Activated CD4-positive, alpha-beta T cell treated with anti-CD3 and anti-CD28 coated beads, Interleukin-2, amount 50 U/mL, for 24 hours (primary cell): ENCODE data around the gene ADGRD1.

Experiments used
- DNase-seq, 2 donors: peaks; one replicate each; pipeline ENCODE4 v3.0.0-alpha.2; 2020; ENCODE audit warnings: low read depth in 1 of 2, low spot score in 1 of 2

ADGRD1 gene

DNA sequence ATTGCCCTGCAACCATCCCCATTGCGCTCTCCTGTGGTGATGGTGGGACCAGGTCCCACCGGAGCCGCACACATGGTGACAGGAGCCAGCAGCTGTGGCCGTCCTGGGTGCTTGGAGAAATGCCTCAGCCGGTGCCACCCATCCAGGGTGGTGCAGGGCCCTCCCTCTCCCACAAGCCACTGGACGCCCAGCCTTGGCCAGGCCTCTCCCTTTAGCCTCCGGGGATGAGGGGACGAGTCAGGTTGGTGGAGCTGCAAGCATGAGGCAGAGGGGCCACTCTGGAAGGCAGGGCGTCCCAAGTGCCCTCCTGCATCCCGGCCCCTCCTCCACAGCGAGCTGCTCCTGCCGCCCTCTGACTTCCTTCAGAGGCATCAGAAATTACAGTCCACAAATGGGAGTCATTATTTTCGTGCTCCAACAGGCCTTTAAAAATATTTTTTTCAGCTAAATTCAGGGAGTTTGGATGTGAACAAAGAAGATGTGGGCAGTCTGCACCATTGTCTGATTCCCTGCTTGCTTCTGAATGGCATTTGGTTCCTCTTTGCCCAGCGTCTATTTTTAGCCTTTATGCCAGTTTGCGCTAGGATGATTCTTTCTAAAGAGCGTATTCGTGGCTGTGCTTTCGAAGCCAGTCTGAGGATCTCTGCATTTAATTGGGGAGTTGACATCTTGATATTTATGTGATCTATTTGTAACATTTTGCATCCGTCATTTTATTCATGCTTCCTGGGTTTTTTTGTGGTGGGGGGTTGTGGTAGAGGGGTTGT lies 189.4 kb downstream of the ADGRD1 start:
- DNase-seq, result no peak

DNA sequence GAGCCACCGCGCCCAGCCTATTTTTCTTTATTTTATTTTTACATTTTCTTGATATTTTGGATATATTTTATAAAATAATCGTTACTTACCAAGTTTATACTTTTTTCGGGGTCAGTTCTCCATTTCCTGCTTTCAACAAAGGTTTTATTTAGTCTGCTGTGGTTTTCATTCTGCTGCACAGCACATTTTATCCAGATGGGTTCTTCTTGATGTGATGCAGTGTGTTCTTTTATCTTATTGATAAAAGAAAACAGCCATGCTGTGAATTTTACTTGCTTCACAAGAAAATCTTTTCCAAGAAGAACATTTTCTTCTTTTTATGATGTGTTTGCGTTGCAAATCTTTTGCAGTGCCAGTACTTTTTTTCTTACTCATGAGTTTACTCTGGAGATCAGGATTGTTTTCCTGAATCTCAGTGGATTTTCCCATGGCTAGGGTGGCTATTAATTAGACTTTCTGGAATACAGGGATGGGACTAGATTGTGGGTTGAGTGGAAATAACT lies 192.5 kb downstream of the ADGRD1 start:
- no peak for DNase-seq

DNA sequence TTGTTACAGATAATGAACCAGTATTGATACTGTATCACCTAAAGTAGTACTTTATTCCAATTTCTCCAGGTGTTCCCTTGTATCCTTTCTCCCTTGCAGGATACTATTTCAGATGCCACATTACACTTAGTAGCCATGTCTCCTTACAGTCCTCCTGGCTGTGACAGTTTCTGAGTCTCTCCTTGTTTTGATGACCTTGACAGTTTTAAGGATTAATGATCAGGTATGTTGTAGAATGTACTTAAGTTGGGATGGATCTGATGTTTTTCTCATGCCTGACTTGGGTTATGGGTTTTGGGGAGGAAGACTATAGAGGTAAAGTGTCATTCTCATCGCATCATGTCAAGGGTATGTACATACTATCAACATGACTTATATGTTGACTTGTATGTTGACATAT lies 193.6 kb downstream of the ADGRD1 start:
- no peak for DNase-seq

DNA sequence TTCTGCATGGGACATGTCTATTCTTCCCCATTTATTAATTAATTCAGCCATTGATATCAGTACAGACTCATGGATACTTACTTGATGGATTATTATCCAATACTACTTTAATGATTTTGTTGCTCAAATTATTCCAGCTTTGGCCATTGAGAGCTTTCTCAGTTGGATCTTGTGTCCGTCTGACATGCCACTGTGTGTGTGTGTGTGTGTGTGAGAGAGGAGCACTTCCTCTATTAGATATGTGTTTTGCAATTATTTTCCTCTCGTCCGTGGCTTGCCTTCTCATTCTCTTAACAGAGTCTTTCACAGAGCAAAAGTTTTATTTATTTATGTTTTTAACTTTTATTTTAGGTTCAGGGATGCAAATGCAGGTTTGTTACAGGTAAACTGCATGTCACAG lies 194.2 kb downstream of the ADGRD1 start:
- DNase-seq, result no peak

DNA sequence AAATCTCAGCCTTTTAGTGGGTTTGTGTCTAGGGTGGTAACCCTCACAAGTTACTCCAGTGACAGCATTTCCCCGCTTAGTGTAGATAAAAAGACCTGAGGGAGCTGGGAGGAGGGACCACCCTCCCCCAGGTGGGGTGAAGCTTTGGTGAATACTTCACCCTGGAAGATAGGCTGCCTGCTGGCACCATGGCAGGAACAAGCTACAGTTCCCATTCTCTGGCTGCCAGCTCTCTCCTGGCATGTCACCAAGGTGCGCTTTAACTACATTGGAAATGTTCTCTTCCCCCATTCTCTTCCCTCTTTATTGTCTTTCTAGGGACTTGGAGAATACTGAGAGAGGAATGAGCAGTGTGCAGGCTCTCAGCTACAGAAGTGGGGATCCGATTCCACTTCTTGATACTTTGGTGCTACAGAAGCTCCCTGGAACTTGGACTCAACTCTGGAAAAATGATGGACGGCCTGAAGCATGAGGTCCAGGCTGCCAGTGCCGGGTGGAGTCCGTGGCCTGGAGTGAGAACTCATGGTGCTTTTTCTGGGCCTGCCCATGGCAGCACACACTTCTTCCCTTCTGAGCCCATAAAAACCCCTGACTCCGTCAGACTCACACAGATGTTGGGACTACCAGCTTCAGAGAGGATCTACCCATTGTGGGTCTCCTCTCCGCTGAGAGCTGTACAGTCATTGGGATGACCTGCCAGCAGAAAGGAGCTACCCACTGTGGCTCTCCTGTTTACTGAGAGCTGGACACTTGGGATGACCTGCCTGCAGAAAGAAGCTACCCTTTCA lies 198.0 kb downstream of the ADGRD1 start:
- DNase-seq, result no peak

DNA sequence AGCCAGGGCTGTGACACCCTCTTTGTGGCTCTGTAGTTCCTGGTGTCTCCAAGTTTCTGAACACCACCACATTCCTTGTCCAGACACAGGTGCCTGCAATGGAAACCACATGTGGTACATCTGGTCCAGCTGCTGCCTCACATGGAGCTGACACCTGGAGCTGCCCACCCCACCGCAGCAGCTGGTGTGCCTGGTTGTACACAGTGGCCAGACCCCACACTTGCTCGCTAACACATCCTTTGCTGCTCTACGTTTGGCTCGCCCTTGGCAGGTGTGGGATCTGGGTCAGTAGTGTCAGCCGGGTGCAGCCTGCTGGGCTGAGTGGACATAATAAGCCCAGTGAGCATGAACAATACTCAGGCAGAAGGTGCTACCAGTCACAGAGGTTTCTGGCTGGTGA lies 198.9 kb downstream of the ADGRD1 start:
- DNase-seq, result no peak

DNA sequence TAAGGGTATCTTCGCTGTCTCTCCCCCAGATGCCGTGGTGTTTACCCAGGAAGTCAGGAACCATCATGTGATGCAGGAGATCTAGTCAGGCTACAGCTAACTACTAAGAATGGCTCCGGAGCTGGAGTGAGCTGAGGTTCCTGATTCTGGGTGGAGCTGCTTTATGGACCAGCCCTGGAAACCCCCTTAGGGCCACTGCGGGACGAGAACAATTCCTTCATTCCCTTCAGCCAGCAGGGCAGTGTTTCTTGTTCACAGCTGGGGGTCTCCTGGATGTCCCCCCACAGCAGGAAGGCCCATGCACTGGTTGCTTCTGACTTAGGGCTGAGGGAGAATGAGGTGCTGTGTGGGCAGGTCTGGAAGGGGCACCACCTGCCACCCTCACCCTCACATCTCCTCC lies 199.3 kb downstream of the ADGRD1 start:
- DNase-seq, result no peak

DNA sequence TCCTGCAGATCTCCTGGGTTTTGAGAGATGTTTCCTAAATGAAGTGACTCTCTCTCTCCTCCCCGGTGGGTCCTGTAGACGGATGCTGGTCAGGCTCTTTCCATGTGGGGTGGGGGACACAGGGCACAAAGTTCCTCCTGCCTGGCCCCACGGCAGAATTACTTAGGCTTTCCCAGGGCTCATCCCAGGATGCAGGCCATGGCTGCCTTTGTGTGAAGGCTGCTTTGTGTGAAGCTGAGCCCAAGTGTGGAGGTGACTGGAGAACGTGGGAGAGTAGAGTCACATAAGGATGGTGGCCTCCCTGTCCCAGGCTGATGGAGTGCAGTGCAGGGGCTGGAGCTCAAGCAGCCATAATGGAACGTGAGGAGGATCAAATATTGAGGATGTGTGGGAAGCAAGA lies 200.2 kb downstream of the ADGRD1 start:
- DNase-seq, result no peak

DNA sequence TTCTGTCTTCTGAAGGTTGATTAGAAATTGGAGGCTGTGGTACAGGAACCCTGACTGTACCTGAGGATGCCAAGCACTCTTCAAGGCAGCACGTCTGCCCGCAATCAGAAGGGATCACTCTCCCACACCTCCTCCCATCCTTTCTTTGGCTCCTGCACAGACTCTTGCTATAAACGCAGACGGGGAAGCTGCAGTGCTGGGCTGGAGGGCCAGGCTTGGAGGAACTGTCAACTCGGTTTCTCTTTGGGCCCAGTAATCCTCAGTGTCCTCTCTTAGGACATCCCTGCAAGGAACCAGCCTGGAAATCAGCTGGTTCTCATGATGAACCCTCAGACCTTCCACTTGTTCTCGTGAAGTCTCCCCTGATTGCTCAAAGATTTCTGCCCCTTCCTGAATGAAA lies 201.4 kb downstream of the ADGRD1 start:
- no peak for DNase-seq

DNA sequence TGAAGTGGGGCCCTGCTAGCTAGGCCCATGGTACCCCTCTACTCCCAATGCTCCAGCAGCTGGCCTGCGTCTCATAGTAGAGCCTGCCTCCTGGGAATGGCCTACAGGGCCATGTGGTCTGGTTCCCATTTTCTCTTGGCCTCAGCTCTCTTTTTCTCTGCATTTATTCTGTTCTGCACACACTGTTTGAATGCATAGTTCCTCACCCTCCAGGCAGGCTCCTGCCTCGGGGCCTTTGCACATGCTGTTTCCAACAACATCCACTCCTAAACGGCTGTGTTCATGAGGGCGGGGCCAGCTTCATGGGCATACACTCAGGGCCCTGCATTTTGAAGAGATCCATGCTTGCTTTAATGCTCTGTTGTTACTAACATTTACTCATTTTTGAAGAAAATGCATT lies 204.0 kb downstream of the ADGRD1 start:
- no peak for DNase-seq

DNA sequence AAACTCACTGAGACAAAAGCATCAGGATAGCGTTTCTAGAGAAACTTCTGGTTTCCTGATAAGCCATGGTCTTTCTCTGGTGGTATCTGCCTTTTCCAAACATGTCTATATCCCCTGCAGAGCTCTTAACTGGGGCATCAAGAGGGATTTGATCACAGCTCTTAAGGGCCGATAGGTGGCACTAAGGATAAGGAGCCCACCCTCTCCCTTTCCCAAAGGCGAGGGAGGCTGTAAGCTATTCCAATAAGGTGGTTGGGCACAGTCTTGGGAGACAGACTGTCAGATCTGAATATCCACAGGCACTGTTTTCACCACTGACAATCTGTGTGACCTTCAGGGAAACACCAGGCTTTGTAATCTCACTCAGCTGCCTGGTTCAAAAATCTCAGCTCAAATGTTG lies 206.0 kb downstream of the ADGRD1 start:
- DNase-seq, result no peak

DNA sequence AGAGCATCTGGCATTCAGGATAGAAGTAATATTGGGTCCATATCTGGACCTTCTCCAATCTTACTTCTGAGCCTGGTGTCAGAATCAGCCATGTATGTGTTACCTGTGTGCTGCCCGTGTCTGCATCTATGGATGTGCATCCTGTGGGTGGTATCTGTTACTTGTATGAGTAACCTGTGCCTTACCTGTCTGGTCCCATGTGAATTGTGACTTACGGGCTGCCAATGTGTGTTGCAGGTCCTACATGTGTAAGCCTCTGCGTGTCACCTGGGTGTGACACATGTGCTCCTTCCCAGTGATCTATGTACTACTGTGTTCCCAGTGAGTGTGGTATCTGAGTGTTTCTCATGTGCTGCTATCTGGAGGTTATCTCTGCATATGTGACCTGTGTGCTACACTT lies 208.4 kb downstream of the ADGRD1 start:
- no peak for DNase-seq

DNA sequence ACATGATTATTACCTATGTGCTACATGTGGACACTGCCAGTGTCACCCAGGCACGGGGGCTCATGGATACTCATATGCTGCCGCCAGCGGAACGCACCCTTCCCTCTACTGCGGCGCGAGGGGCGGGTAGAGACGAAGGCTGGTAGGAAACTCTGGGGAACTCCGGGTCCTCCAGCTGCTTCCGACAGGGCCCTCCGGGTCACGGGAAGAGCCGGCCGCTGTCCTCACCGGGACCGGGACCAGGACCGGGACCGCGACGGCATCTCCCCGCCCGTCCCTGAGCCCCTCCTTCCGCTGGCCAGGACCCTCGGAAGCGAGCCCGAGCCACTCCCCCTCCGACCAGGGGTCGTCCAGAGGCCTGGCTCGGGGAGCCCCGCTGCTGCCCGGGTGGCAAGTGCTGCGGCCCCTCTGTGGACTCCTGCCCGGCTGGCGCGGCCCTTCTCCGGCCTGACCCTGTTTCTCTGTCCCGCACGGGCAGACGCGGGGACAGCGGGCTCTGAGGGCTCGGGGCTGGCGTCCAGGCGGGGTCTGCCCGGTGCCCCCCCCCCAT lies 209.6 kb downstream of the ADGRD1 start:
- DNase-seq, result no peak

DNA sequence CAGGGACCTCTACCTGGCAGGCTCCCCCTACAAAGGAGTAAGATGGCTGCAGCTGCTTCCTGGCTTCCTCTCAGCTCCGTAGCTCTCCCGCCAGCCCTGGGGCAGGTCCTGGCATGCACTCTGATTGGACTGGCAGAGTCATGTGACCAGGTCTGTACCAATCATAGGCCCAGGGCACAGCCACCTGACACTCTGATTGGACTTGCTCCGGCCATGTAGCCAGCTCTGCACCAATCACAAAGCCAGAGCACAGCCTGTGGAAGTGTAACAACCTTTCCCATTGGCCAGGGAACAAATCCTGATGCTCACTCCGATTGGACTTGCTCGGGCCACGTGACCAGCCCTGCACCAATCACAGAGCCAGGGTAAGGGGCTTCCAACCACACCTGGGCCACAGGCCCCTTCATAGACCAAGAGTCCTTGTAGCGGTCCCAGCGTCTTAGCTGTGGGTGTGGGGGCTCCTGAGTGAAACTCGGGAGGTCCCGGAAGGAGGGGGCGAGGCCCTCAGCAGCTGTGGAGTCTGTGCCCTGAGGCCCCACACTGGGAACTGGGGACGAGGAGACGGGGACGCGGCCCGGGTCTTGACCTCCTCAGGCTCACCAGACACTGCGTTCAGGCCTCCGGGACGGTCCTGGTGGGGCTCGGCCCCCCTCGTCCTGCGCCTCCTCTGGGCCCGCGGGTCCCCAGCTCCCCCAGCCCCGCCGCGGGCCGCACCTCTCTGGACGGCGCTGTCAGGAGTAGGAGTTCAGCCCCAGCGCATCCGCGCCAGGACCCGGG lies 210.6 kb downstream of the ADGRD1 start:
- no peak for DNase-seq

DNA sequence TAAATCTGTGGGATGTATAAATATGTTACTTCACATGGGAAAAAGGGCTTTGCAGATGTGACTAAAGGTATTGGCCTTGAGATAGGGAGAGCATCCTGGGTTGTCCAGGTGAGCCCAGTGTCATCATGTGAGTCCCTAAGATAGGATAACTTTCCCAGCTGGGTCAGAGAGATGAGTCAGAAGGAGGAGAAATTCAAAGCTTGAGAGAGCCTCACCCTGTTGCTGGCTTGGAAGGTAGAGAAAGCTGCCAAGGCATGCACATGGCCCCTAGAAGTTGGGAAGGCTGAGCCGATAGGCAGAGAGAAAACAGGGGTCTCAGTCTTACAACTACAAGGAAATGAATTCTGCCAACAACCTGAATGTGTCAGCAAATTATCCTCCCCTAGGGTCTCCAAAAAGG lies 213.0 kb downstream of the ADGRD1 start:
- DNase-seq, result no peak

DNA sequence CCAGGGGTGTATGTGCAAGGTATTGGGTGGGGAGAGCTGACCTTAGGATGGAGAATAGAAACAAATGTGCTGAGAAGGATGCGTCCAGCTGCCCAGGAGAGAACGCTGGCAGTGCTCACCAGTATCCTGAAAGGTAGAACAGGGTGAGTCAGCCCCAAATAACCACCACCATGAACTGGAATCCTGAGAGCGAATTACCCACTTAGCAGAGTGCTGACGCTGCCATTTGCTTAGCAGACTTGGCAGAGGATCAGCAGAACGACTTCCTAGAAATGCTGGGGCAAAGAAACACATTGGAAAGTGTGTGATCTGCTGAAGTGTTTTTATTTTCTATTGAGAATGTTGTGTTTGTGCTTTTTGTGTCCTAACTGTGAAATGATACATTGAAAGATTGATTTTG lies 213.6 kb downstream of the ADGRD1 start:
- DNase-seq, result no peak

DNA sequence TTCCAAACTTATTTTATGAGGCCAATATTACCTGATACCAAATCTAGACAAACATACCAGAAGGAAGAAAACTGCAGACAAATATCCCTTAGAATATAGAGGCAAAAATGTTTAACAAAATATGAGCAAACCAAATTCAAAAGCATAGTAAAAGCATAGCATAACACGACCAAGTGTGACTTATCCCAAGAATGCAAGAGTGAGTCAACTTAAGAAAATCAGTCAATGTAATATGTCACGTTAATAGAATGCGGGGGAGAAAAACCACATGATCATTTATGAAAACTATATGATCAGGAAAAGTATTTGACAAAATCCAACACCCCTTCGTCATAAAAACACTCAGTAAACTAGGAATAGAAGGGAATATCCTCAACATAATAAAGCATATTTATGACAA lies 217.3 kb downstream of the ADGRD1 start:
- no peak for DNase-seq

DNA sequence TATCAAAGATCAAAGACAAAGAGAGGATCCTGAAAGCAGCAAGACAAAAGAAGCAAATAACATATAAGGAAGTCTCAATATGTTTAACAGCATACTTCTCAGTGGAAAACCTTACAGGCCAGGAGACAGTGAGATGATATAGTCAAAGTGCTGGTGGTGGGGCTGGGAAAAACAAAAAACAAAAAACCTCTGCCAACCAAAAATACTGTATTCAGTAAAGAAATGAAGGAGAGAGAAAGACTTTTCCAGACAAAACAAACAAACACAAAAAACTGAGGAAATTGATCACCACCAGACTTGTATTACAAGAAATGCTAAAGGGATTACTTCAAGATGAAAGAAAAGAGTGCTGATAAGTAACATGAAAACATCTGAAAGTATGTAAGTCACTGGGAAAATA lies 221.2 kb downstream of the ADGRD1 start:
- DNase-seq, result no peak

DNA sequence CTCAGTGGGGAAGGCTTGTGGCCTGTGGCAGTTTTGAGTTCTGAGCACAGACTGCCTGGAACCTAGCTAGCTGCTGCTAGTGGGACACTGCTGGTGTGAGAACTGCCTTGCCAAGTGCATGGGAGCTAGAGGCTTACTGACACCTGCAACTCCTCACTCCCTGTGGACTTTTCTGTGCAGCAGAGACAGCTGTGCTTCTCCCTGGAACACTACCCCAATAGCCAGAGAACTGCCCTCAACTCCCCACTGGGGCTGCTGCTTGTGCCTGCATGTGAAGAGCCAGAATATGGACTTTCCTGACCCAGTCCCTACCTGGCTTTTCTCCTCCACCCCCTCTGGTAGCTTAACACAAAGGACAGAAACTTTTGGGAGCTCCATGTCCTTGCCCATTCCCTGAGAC lies 222.6 kb downstream of the ADGRD1 start:
- no peak for DNase-seq

DNA sequence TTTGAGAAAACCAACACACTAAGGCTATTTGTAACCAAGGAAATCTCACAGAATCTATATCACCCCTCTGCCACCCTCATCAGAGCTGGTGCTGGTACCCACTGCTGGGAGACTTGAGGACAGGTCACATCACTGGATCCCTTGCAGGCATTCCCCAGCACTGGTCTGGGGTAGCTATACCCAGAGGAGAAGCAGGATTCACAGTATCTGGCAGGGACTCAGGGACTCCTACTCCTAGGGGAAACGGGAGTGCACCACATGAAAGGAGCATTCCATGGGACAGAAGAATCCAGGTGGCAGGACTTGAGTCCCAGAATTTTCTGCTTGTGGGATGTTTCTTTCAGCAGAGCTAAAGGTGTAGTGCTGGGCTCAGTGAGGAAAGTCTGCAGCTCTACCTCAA lies 223.2 kb downstream of the ADGRD1 start:
- no peak for DNase-seq

DNA sequence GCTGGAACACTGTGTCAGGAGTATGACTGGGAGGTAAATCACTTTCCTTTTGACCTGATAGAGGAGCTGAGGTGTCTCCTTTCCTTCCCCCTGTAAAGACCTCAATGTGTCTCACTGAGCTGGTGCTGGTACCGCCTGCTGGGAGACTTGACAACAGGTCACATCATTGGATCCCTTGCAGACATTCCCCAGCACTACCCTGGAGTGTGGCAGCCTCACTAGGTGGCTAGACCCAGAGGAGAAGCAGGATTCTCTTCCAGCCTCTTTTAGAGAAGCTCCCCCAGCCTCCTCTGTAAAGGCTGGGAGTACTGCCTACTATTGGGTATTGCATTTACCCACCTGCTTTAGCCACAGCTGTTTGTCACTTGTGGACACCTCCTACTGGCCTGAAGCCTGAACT lies 223.9 kb downstream of the ADGRD1 start:
- no peak for DNase-seq

DNA sequence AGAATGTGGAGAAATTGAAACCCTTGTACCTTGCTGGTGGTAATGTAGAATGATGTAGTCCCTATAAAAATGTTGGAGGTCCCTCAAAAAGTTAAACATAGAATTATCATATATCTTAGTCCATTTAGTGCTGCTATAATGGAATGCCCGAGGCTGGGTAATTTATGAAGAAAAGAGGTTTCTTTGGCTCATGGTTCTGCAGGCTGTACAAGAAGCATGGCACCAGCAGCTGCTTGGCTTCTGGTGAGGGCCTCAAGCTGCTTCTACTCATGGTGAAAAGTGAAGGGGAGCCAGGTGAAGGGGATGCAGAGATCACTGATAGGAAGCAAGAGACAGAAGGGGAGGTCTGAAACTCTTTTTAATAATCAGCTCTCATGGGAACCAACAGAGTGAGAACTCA lies 233.9 kb downstream of the ADGRD1 start:
- DNase-seq, result no peak
